GM12878 (cell line): ENCODE data around the gene C9orf78. TPM values are rescaled to one million over a fixed set of nuclear protein-coding genes. Genes with fewer than 3 reads are reported as not detected.

Source experiments
- BCL3 ChIP-seq: IDR thresholded peaks from 2 replicates; pipeline ENCODE4 v1.6.1; 2011; ENCODE audit warnings: borderline replicate concordance, low read depth, mild to moderate bottlenecking, moderate library complexity, low read length; ENCODE audit not compliant: insufficient read depth, poor library complexity, severe bottlenecking
- BRCA1 ChIP-seq: IDR thresholded peaks from 2 replicates; pipeline ENCODE4 v1.6.1; 2011; ENCODE audit warnings: low read depth, low read length, improper control_type of control experiment
- CEBPB ChIP-seq, 2 experiments: fragments of 150-350 bp in 1 of 2; IDR thresholded peaks; 2 replicates each; pipeline ENCODE4 v1.6.1; 2012 to 2014; ENCODE audit warnings: low read depth in 2 of 2, low read length in 2 of 2, borderline replicate concordance in 1 of 2, inconsistent platforms in 1 of 2
- CEBPZ ChIP-seq: fragments of 150-350 bp; IDR thresholded peaks from 2 replicates; pipeline ENCODE4 v1.6.1; 2016; ENCODE audit warnings: low read depth, low read length
- CHD1 ChIP-seq: IDR thresholded peaks from 2 replicates; pipeline ENCODE4 v1.6.1; 2012; ENCODE audit warnings: low read depth, low read length, improper control_type of control experiment
- E2F8 ChIP-seq: fragments of 450-650 bp; IDR thresholded peaks from 2 replicates; pipeline ENCODE4 v1.6.1; 2018; ENCODE audit warnings: mild to moderate bottlenecking, low read depth, moderate library complexity; ENCODE audit not compliant: partially characterized antibody
- ETV6 ChIP-seq, 2 experiments: fragments of 450-650 bp in 1 of 2; IDR thresholded peaks in 1 of 2; conservative IDR thresholded peaks in 1 of 2; 2 replicates each; pipeline ENCODE4 v1.6.1; 2014; ENCODE audit warnings: antibody characterized with exemption in 1 of 2, borderline replicate concordance in 1 of 2, low read depth in 1 of 2, mild to moderate bottlenecking in 1 of 2, moderate library complexity in 1 of 2
- HDAC2 ChIP-seq: fragments of 200-600 bp; sonication (generic); IDR thresholded peaks from 2 replicates; pipeline ENCODE4 v1.6.1; 2017
- HDGF ChIP-seq: fragments of 450-650 bp; IDR thresholded peaks from 2 replicates; pipeline ENCODE4 v1.6.1; 2016; ENCODE audit warnings: antibody characterized with exemption
- KAT2A ChIP-seq: conservative IDR thresholded peaks from 2 replicates; pipeline ENCODE4 v1.6.1; 2011; ENCODE audit warnings: low read depth, low read length; ENCODE audit not compliant: control insufficient read depth
- MEF2A ChIP-seq: IDR thresholded peaks from 2 replicates; pipeline ENCODE4 v1.6.1; 2011; ENCODE audit warnings: low read depth, mild to moderate bottlenecking, low read length, moderate library complexity; ENCODE audit not compliant: insufficient read depth
- MEF2B ChIP-seq: fragments of 450-650 bp; IDR thresholded peaks from 2 replicates; pipeline ENCODE4 v1.6.1; 2018; ENCODE audit warnings: mild to moderate bottlenecking, moderate library complexity; ENCODE audit not compliant: partially characterized antibody, poor library complexity, severe bottlenecking
- NFYB ChIP-seq: IDR thresholded peaks from 2 replicates; pipeline ENCODE4 v1.6.1; 2011; ENCODE audit warnings: low read depth, mild to moderate bottlenecking, low read length, improper control_type of control experiment, moderate library complexity; ENCODE audit not compliant: insufficient read depth
- NKRF ChIP-seq: fragments of 450-650 bp; conservative IDR thresholded peaks from 2 replicates; pipeline ENCODE4 v1.6.1; 2017; ENCODE audit warnings: mild to moderate bottlenecking, moderate library complexity
- PKNOX1 ChIP-seq: fragments of 450-650 bp; IDR thresholded peaks from 2 replicates; pipeline ENCODE4 v1.6.1; 2016; ENCODE audit warnings: mild to moderate bottlenecking
- SIX5 ChIP-seq: IDR thresholded peaks from 2 replicates; pipeline ENCODE4 v1.6.1; 2011; ENCODE audit warnings: mild to moderate bottlenecking, low read depth, low read length, moderate library complexity; ENCODE audit not compliant: severe bottlenecking
- STAT1 ChIP-seq: fragments of 450-650 bp; conservative IDR thresholded peaks from 2 replicates; pipeline ENCODE4 v1.6.1; 2014; ENCODE audit warnings: antibody characterized with exemption, mild to moderate bottlenecking
- ZSCAN29 ChIP-seq: fragments of 450-650 bp; IDR thresholded peaks from 2 replicates; pipeline ENCODE4 v1.6.1; 2017; ENCODE audit warnings: mild to moderate bottlenecking, moderate library complexity
- polyA plus RNA-seq, 11 experiments: library from polyadenylated mRNA; depleted of rRNA in 4 of 11; unstranded in 6 of 11; stranded (reverse) in 5 of 11; fragments of >200 nt; fragmentation: Nextera tagmentation in 4 of 11; fragmentation: Illumina TruSeq in 1 of 11; extraction: Ambion mirVana in 4 of 11; extraction: Trizol in 1 of 11; gene quantifications; 1 replicate in 1 of 11; 2 replicates in 10 of 11; pipeline versions ENCODE4 v1.2.1 to v1.2.3, GENCODE V29; 2011 to 2016; ENCODE audit warnings: inconsistent platforms in 2 of 11, missing spikeins in 2 of 11, low read depth in 1 of 11
- total RNA-seq, 4 experiments: library from RNA; depleted of rRNA in 3 of 4; stranded (reverse); fragments of >200 nt in 3 of 4; fragmentation: Illumina TruSeq in 1 of 4; extraction: Trizol in 1 of 4; gene quantifications; 2 replicates each; pipeline versions ENCODE4 v1.2.1 to v1.2.3, GENCODE V29; 2013 to 2021

C9orf78 gene
- total and polyA plus RNA-seq, 10 of the 15 experiments (the other 5 are each of a cell fraction or from before 2014, with no cell fraction given), result 23.0 to 60.9 (median 47.5) TPM

- peak; percentile 90 for TF ChIP-seq NKRF
- TF ChIP-seq ETV6 (conservative IDR thresholded peaks at IDR 0.05 in 1 of 2, IDR thresholded peaks at IDR 0.05 in 1 of 2; ENCODE audit: borderline replicate concordance in 1 of 2, low read depth in 1 of 2), result no peak
- peak; percentile 53; the same call in 1 of the 2 replicates for TF ChIP-seq STAT1
- TF ChIP-seq PKNOX1, result peak; percentile 98
- TF ChIP-seq CHD1, result no peak
- TF ChIP-seq HDAC2, result no peak
- TF ChIP-seq KAT2A, result no peak
- peak; percentile 56 for TF ChIP-seq SIX5
- no peak for TF ChIP-seq CEBPZ
- peak; percentile 78 for TF ChIP-seq NFYB
- TF ChIP-seq CEBPB (IDR thresholded peaks at IDR 0.05; ENCODE audit: borderline replicate concordance in 1 of 2, low read depth in 2 of 2, low read length in 2 of 2), result no peak
- TF ChIP-seq ZSCAN29, result no peak
- no peak for TF ChIP-seq E2F8
- peak; percentile 55 for TF ChIP-seq MEF2B
- no peak for TF ChIP-seq BRCA1
- TF ChIP-seq BCL3, result no peak
- TF ChIP-seq MEF2A, result no peak
- TF ChIP-seq HDGF, result no peak
Observed at GRCh38 chr9:129835128-129835859, at the start of gene C9orf78, which contains the start of gene USP20 (continued).
